ENCODE measurements around the gene ALDH7A1.

Gene ALDH7A1

DNA sequence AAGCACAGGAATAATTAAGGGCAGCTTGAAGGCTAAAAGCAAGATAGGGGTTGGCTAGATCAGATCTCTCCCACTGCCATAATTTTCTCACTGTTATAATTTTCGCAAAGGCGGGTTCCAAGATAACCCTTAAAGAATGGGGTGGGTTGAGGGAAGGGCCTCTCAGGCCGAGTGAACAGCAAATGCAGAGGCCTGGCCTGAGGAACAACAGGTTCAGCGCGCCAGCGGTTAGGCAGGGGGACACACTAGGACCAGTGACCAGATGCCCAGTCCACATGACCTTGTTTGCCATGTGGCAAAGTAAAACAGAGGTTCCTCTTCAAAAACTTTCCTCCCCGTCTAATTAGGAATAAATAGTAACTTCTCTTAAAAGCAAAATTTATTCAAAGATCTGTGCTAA lies 4.5 kb upstream of the ALDH7A1 start:
- DNase-seq (ENCODE audit: low read depth), result no peak
- no peak for TF ChIP-seq CTCF (IDR thresholded peaks at IDR 0.05; ENCODE audit: low read depth, low read length)
- no peak for TF ChIP-seq POLR2A (IDR thresholded peaks at IDR 0.05; ENCODE audit: extremely low read depth, insufficient read length)
- TF ChIP-seq MYC (IDR thresholded peaks at IDR 0.05; ENCODE audit: low read depth, low read length), result no peak
- TF ChIP-seq, protein P1, sequence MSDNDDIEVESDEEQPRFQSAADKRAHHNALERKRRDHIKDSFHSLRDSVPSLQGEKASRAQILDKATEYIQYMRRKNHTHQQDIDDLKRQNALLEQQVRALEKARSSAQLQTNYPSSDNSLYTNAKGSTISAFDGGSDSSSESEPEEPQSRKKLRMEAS (IDR thresholded peaks at IDR 0.05; ENCODE audit: low read depth, low read length), result no peak
- no peak overlapping the region for H3K4me3 ChIP-seq (ENCODE audit: low read depth, low read length)

GRCh38 chr5:126597156-126597555 lies 2.1 kb upstream of the ALDH7A1 start:
- H3K4me3 ChIP-seq (ENCODE audit: low read depth, low read length), result no peak overlapping the region
- DNase-seq (ENCODE audit: low read depth), result peak; percentile 30
- TF ChIP-seq MYC (IDR thresholded peaks at IDR 0.05; ENCODE audit: low read depth, low read length), result no peak
- TF ChIP-seq, protein P1 (IDR thresholded peaks at IDR 0.05; ENCODE audit: low read depth, low read length), result no peak
- TF ChIP-seq POLR2A (IDR thresholded peaks at IDR 0.05; ENCODE audit: extremely low read depth, insufficient read length), result no peak
- no peak for TF ChIP-seq CTCF (IDR thresholded peaks at IDR 0.05; ENCODE audit: low read depth, low read length)

DNA sequence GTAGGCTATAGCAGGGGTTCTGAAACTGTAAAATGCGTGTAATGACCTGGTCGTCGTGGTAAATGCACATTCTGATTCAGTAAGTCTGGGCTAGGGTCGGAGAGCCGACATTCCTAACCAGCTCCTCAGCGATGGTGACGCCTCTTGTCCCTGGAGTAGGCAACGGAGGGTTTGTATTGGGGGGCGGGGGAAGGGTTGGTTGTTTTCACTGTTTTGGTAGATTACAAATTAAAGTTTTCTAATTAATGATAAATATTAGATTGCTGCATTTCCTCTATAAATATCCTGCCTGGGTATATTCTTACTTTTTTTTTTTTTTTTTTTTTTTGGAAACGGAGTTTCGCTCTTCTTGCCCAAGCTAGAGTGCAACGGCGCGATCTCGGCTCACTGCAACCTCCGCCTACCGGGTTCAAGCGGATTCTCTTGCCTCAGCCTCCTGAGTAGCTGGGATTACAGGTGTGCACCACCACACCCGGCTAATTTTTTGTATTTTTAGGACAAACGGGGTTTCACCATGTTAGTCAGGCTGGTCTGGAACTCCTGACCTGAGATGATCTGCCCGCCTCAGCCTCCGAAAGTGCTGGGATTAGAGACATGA lies 566 bp upstream of the ALDH7A1 start:
- DNase-seq (ENCODE audit: low read depth), result no peak
- TF ChIP-seq, protein P1 (IDR thresholded peaks at IDR 0.05; ENCODE audit: low read depth, low read length), result no peak
- TF ChIP-seq POLR2A (IDR thresholded peaks at IDR 0.05; ENCODE audit: extremely low read depth, insufficient read length) (no peak), CTCF (IDR thresholded peaks at IDR 0.05; ENCODE audit: low read depth, low read length) (no peak), MYC (IDR thresholded peaks at IDR 0.05; ENCODE audit: low read depth, low read length) (no peak)
- H3K4me3 ChIP-seq (ENCODE audit: low read depth, low read length), result no peak overlapping the region

DNA sequence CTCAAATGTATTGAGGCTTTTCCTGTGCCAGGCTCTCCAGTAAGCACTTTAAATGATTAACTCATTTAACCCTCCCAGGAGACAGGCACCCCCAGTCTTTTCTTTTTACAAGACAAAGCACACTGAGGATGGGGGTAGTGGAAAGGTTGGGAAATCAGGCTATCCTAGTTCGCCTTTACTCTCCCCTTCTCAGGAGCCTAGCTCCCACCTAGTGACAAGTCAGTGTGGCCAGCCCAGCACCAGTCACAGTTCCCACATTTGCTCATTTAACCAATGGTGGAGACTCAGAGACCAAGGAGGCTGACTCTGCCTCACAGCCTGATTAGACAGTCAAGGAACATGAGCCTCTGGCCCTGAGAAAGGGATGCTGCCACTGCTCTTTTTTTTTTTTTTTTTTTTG lies 3.5 kb downstream of the ALDH7A1 start:
- DNase-seq (ENCODE audit: low read depth), result no peak
- no peak overlapping the region for H3K4me3 ChIP-seq (ENCODE audit: low read depth, low read length)
- TF ChIP-seq POLR2A (IDR thresholded peaks at IDR 0.05; ENCODE audit: extremely low read depth, insufficient read length), result no peak

GRCh38 chr5:126589536-126590297 lies 5.3 kb downstream of the ALDH7A1 start:
- no peak for DNase-seq (ENCODE audit: low read depth)
- no peak for TF ChIP-seq CTCF (IDR thresholded peaks at IDR 0.05; ENCODE audit: low read depth, low read length)
- TF ChIP-seq POLR2A (IDR thresholded peaks at IDR 0.05; ENCODE audit: extremely low read depth, insufficient read length), result no peak
- TF ChIP-seq, protein P1 (IDR thresholded peaks at IDR 0.05; ENCODE audit: low read depth, low read length), result no peak
- TF ChIP-seq MYC (IDR thresholded peaks at IDR 0.05; ENCODE audit: low read depth, low read length), result no peak
- H3K4me3 ChIP-seq (ENCODE audit: low read depth, low read length), result no peak overlapping the region

- DNase-seq (ENCODE audit: low read depth), result no peak
- TF ChIP-seq, protein P1 (IDR thresholded peaks at IDR 0.05; ENCODE audit: low read depth, low read length), result no peak
- TF ChIP-seq CTCF (IDR thresholded peaks at IDR 0.05; ENCODE audit: low read depth, low read length) (no peak), MYC (IDR thresholded peaks at IDR 0.05; ENCODE audit: low read depth, low read length) (no peak), POLR2A (IDR thresholded peaks at IDR 0.05; ENCODE audit: extremely low read depth, insufficient read length) (no peak)
- H3K4me3 ChIP-seq (ENCODE audit: low read depth, low read length), result no peak overlapping the region
Observed at GRCh38 chr5:126587551-126588390, 7.2 kb downstream of the ALDH7A1 start.

All from NB4 (cell line).